ENCODE measurements around the gene SYT11. TPM values are rescaled to one million over a fixed set of nuclear protein-coding genes. Genes with fewer than 3 reads are reported as not detected.
"Not testable (repeated sequence)": the region's sequence is repeated elsewhere in the genome, so short reads cannot be mapped to it uniquely, and the experiment has no call there.

Gene SYT11
- total and polyA plus RNA-seq, 12 donors = 1.1 to 28.2 (median 8.1) TPM

DNA sequence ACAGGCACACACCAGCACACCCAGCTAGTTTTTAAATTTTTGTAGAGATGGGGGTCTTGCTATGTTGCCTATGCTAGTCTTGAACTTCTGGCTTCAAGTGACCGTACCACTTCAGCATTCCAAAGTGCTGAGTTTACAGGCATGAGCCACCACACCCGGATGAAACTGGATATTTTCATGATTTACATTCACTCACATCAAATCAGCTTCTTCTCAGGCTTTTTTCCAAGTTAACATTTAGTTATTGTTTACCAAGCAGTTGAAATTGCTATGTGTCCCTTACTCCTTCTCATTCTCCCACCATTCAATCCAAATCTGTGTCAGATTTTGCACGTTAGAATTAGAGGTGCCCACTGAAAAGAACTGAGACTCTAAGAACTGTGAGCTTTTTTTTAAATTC, 33.4 kb downstream of the SYT11 start:
- H3K36me3 ChIP-seq (replicated peaks in 1 of 2) = peaks cover 0 to 16% of the 10 kb centered on the region in 2 donors
- TF ChIP-seq, protein P1, sequence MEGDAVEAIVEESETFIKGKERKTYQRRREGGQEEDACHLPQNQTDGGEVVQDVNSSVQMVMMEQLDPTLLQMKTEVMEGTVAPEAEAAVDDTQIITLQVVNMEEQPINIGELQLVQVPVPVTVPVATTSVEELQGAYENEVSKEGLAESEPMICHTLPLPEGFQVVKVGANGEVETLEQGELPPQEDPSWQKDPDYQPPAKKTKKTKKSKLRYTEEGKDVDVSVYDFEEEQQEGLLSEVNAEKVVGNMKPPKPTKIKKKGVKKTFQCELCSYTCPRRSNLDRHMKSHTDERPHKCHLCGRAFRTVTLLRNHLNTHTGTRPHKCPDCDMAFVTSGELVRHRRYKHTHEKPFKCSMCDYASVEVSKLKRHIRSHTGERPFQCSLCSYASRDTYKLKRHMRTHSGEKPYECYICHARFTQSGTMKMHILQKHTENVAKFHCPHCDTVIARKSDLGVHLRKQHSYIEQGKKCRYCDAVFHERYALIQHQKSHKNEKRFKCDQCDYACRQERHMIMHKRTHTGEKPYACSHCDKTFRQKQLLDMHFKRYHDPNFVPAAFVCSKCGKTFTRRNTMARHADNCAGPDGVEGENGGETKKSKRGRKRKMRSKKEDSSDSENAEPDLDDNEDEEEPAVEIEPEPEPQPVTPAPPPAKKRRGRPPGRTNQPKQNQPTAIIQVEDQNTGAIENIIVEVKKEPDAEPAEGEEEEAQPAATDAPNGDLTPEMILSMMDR (IDR thresholded peaks at IDR 0.05) = no peak
- no peak for TF ChIP-seq POLR2A (IDR thresholded peaks at IDR 0.05)
- WGBS, 4 donors = 31 to 37% (median 35%) methylated on average over 3 of the region's 3 CpGs
- no peak for DNase-seq
- H3K27ac ChIP-seq = peak overlapping the region in 4 of 5 donors; percentile 35 to 84 (median 66)
- H3K9me3 ChIP-seq (replicated peaks in 1 of 3) = no peaks in the 10 kb centered on the region
- H3K27me3 ChIP-seq = no peaks in the 10 kb centered on the region
- intact Hi-C loops (cut with DNase I) = no loop called here
- H3K4me1 ChIP-seq (replicated peaks in 1 of 2) = peaks cover 6 to 11% of the 10 kb centered on the region in 2 donors
- no peak overlapping the region for H3K4me3 ChIP-seq

- intact Hi-C loops (cut with DNase I) = no loop called here
- no peak overlapping the region for H3K4me3 ChIP-seq
- H3K9me3 ChIP-seq (replicated peaks in 1 of 3) = no peaks in the 10 kb centered on the region
- H3K4me1 ChIP-seq (replicated peaks in 1 of 2) = peaks cover 6 to 11% of the 10 kb centered on the region in 2 donors
- peak in 5 of 7 donors; percentile 30 to 52 (median 39) for DNase-seq
- H3K27me3 ChIP-seq = no peaks in the 10 kb centered on the region
- TF ChIP-seq, protein P1 (IDR thresholded peaks at IDR 0.05) = no peak
- no peak for TF ChIP-seq POLR2A (IDR thresholded peaks at IDR 0.05)
- WGBS, 4 donors = 20 to 61% (median 54%) methylated on average over 2 to 10 of the region's 10 CpGs
- peak overlapping the region; percentile 35 to 84 (median 54) for H3K27ac ChIP-seq
- peaks cover 0 to 20% of the 10 kb centered on the region in 2 donors for H3K36me3 ChIP-seq (replicated peaks in 1 of 2)
Measured at GRCh38 chr1:155893389-155894142, 34.2 kb downstream of the SYT11 start.

GRCh38 chr1:155895617-155896016, 36.2 kb downstream of the SYT11 start:
- 93 to 97% (median 96%) methylated on average over 6 of the region's 6 CpGs for WGBS, 4 donors
- H3K27me3 ChIP-seq; H3K9me3 ChIP-seq (replicated peaks in 1 of 3); H3K4me3 ChIP-seq; H3K27ac ChIP-seq; DNase-seq; intact Hi-C loops (cut with DNase I): not testable (repeated sequence)
- H3K4me1 ChIP-seq (replicated peaks in 1 of 2) = peaks cover 9 to 24% of the 10 kb centered on the region in 2 donors
- H3K36me3 ChIP-seq (replicated peaks in 1 of 2) = peaks cover 0 to 41% of the 10 kb centered on the region in 2 donors

GRCh38 chr1:155896476-155896875, 37.1 kb downstream of the SYT11 start:
- H3K27me3 ChIP-seq; intact Hi-C loops (cut with DNase I); H3K4me3 ChIP-seq; H3K9me3 ChIP-seq (replicated peaks in 1 of 3): not testable (repeated sequence)
- peak overlapping the region in 1 of 5 donors; percentile 47 for H3K27ac ChIP-seq
- WGBS, 4 donors = 51 to 67% (median 62%) methylated on average over 8 of the region's 8 CpGs
- peaks cover 10 to 26% of the 10 kb centered on the region in 2 donors for H3K4me1 ChIP-seq (replicated peaks in 1 of 2)
- H3K36me3 ChIP-seq (replicated peaks in 1 of 2) = peaks cover 0 to 49% of the 10 kb centered on the region in 2 donors
- peak in 5 of 7 donors; percentile 52 to 72 (median 59) for DNase-seq

- no peak overlapping the region for H3K4me3 ChIP-seq
- H3K4me1 ChIP-seq (replicated peaks in 1 of 2) = peaks cover 10 to 26% of the 10 kb centered on the region in 2 donors
- no peak for DNase-seq
- H3K27ac ChIP-seq = no peak overlapping the region
- 86 to 100% (median 96%) methylated on average over 1 of the region's 1 CpG for WGBS, 4 donors
- H3K27me3 ChIP-seq = no peaks in the 10 kb centered on the region
- peaks cover 0 to 62% of the 10 kb centered on the region in 2 donors for H3K36me3 ChIP-seq (replicated peaks in 1 of 2)
- no peak for TF ChIP-seq POLR2A (IDR thresholded peaks at IDR 0.05)
- TF ChIP-seq, protein P1 (IDR thresholded peaks at IDR 0.05) = no peak
- H3K9me3 ChIP-seq (replicated peaks in 1 of 3) = no peaks in the 10 kb centered on the region
- intact Hi-C loops (cut with DNase I) = no loop called here
Measured at GRCh38 chr1:155897746-155898145, 38.4 kb downstream of the SYT11 start.
